H9 (cell line): ENCODE results near the gene AK5. TPM values are rescaled to one million over a fixed set of nuclear protein-coding genes. Genes with fewer than 3 reads are reported as not detected.

ENCODE experiments used
- DNase-seq: peaks from one replicate; pipeline ENCODE4 v3.0.0-alpha.2; 2017
- H2AFZ ChIP-seq: one replicate; pipeline ENCODE4 v1.6.1; 2013; ENCODE audit warnings: mild to moderate bottlenecking, low read length, control low read depth, moderate library complexity
- H2AK5ac ChIP-seq: 2 replicates; pipeline ENCODE4 v1.6.1; 2013; ENCODE audit warnings: low read length, control low read depth, mixed read lengths; ENCODE audit not compliant: insufficient read length
- H2BK120ac ChIP-seq: one replicate; pipeline ENCODE4 v1.6.1; 2013; ENCODE audit warnings: low read depth, mild to moderate bottlenecking, low read length, control low read depth, inconsistent platforms; ENCODE audit not compliant: poor library complexity, severe bottlenecking
- H2BK12ac ChIP-seq: 2 replicates; pipeline ENCODE4 v1.6.1; 2013; ENCODE audit warnings: low read length, control low read depth, mixed read lengths, low read depth; ENCODE audit not compliant: insufficient read length
- H2BK15ac ChIP-seq: 2 replicates; pipeline ENCODE4 v1.6.1; 2013; ENCODE audit warnings: low read depth, low read length, control low read depth
- H2BK20ac ChIP-seq: one replicate; pipeline ENCODE4 v1.6.1; 2013; ENCODE audit warnings: low read depth, mild to moderate bottlenecking, low read length, control low read depth, inconsistent platforms; ENCODE audit not compliant: poor library complexity, severe bottlenecking
- H2BK5ac ChIP-seq: 2 replicates; pipeline ENCODE4 v1.6.1; 2013; ENCODE audit warnings: low read length, control low read depth, mixed read lengths; ENCODE audit not compliant: insufficient read length
- H3K14ac ChIP-seq: 2 replicates; pipeline ENCODE4 v1.6.1; 2013; ENCODE audit warnings: low read length, control low read depth; ENCODE audit not compliant: insufficient read depth
- H3K18ac ChIP-seq: 2 replicates; pipeline ENCODE4 v1.6.1; 2013; ENCODE audit warnings: low read depth, mild to moderate bottlenecking, mixed read lengths, low read length, control low read depth; ENCODE audit not compliant: insufficient read length
- H3K23ac ChIP-seq: 2 replicates; pipeline ENCODE4 v1.6.1; 2013; ENCODE audit warnings: low read length, control low read depth, mixed read lengths, low read depth; ENCODE audit not compliant: insufficient read length
- H3K23me2 ChIP-seq: 2 replicates; pipeline ENCODE4 v1.6.1; 2013; ENCODE audit warnings: low read depth, mild to moderate bottlenecking, mixed read lengths, low read length, control low read depth; ENCODE audit not compliant: insufficient read length, poor library complexity, severe bottlenecking
- H3K27ac ChIP-seq: 2 replicates; pipeline ENCODE4 v1.5.1; 2013; ENCODE audit warnings: low read length, control low read depth, mixed read lengths, low read depth; ENCODE audit not compliant: insufficient read length
- H3K27me3 ChIP-seq: 2 replicates; pipeline ENCODE4 v1.6.1; 2013; ENCODE audit warnings: low read length, control low read depth, inconsistent platforms; ENCODE audit not compliant: insufficient read depth
- H3K4ac ChIP-seq: 2 replicates; pipeline ENCODE4 v1.6.1; 2013; ENCODE audit warnings: low read depth, mild to moderate bottlenecking, control low read depth, inconsistent platforms, low read length, moderate library complexity
- H3K4me1 ChIP-seq: 2 replicates; pipeline ENCODE4 v1.6.1; 2013; ENCODE audit warnings: low read length, control low read depth, inconsistent platforms; ENCODE audit not compliant: insufficient read depth
- H3K4me2 ChIP-seq: 2 replicates; pipeline ENCODE4 v1.6.1; 2013; ENCODE audit warnings: low read length, control low read depth, mixed read lengths; ENCODE audit not compliant: insufficient read length, insufficient read depth
- H3K56ac ChIP-seq: 2 replicates; pipeline ENCODE4 v1.6.1; 2013; ENCODE audit warnings: low read depth, mild to moderate bottlenecking, mixed read lengths, low read length, control low read depth; ENCODE audit not compliant: insufficient read length
- H3K79me1 ChIP-seq: 2 replicates; pipeline ENCODE4 v1.6.1; 2013; ENCODE audit warnings: low read depth, mild to moderate bottlenecking, moderate library complexity, low read length, control low read depth, inconsistent platforms; ENCODE audit not compliant: insufficient read depth, poor library complexity, severe bottlenecking
- H3K79me2 ChIP-seq: 2 replicates; pipeline ENCODE4 v1.6.1; 2013; ENCODE audit warnings: low read length, control low read depth, inconsistent platforms; ENCODE audit not compliant: insufficient read depth
- H3K9ac ChIP-seq: 2 replicates; pipeline ENCODE4 v1.6.1; 2013; ENCODE audit warnings: low read length, control low read depth, mixed read lengths; ENCODE audit not compliant: insufficient read length; ENCODE audit errors: extremely low read depth
- H3K9me3 ChIP-seq: one replicate; pipeline ENCODE4 v1.6.1; 2013; ENCODE audit warnings: low read depth, low read length, inconsistent platforms; ENCODE audit not compliant: control insufficient read depth
- H3T11ph ChIP-seq: one replicate; pipeline ENCODE4 v1.6.1; 2013; ENCODE audit warnings: mild to moderate bottlenecking, low read length, control low read depth, inconsistent platforms
- H4K20me1 ChIP-seq: one replicate; pipeline ENCODE4 v1.6.1; 2013; ENCODE audit not compliant: control insufficient read depth, insufficient read length, insufficient read depth
- H4K5ac ChIP-seq: 2 replicates; pipeline ENCODE4 v1.6.1; 2013; ENCODE audit warnings: low read depth, mild to moderate bottlenecking, mixed read lengths, low read length, control low read depth; ENCODE audit not compliant: insufficient read length
- H4K8ac ChIP-seq: replicated peaks from 2 replicates; pipeline ENCODE4 v1.6.1; 2013; ENCODE audit warnings: low read length, control low read depth, mixed read lengths, low read depth; ENCODE audit not compliant: insufficient read length
- H4K91ac ChIP-seq: 2 replicates; pipeline ENCODE4 v1.6.1; 2013; ENCODE audit warnings: low read depth, mild to moderate bottlenecking, moderate library complexity, mixed read lengths, low read length, control low read depth; ENCODE audit not compliant: insufficient read length
- H3K27ac Mint-ChIP-seq, 3 experiments: 2 replicates in 2 of 3; 3 replicates in 1 of 3; pipeline ENCODE4 v1.8.0; 2020 to 2021; ENCODE audit warnings: mixed read lengths in 3 of 3, mild to moderate bottlenecking in 1 of 3, moderate library complexity in 1 of 3
- H3K27me3 Mint-ChIP-seq: 2 replicates; pipeline ENCODE4 v1.8.0; 2021; ENCODE audit warnings: low read depth, mild to moderate bottlenecking, moderate library complexity, mixed read lengths
- H3K36me3 Mint-ChIP-seq, 3 experiments: 2 replicates in 2 of 3; 3 replicates in 1 of 3; pipeline ENCODE4 v1.8.0; 2020 to 2021; ENCODE audit warnings: low read depth in 3 of 3, mixed read lengths in 3 of 3; ENCODE audit not compliant: insufficient read depth in 1 of 3
- H3K4me1 Mint-ChIP-seq, 2 experiments: 2 replicates each; pipeline ENCODE4 v1.8.0; 2020; ENCODE audit warnings: mixed read lengths in 2 of 2
- H3K4me3 Mint-ChIP-seq, 2 experiments: 2 replicates in 1 of 2; 3 replicates in 1 of 2; pipeline ENCODE4 v1.8.0; 2020 to 2021; ENCODE audit warnings: mild to moderate bottlenecking in 2 of 2, mixed read lengths in 2 of 2, moderate library complexity in 1 of 2
- H3K9me3 Mint-ChIP-seq, 2 experiments: 2 replicates in 1 of 2; 3 replicates in 1 of 2; pipeline ENCODE4 v1.8.0; 2020; ENCODE audit warnings: mild to moderate bottlenecking in 2 of 2, mixed read lengths in 2 of 2, moderate library complexity in 1 of 2
- CTCF ChIP-seq: fragments of 200-600 bp; sonication (generic); conservative IDR thresholded peaks from 3 replicates; pipeline ENCODE4 v1.8.0; 2021; ENCODE audit warnings: antibody characterized with exemption, mild to moderate bottlenecking
- WGBS: extraction: QIAGEN DNeasy Blood & Tissue Kit; methylation state at CpG from one replicate; pipeline ENCODE4 v1.1.7; 2013; ENCODE audit warnings: missing lambda C conversion rate, low lambda C conversion rate, mixed read lengths; ENCODE audit not compliant: insufficient read length; ENCODE audit errors: extremely low coverage; 5-methylcytosine and 5-hydroxymethylcytosine counted together
- total RNA-seq: library from RNA; stranded (reverse); gene quantifications from 2 replicates; pipeline ENCODE4 v1.2.1, GENCODE V29; 2021

The AK5 gene
- total RNA-seq, 1 experiment from 2014 or later: 2.5 TPM

- H3K27ac ChIP-seq: no peak overlapping the region
- H4K5ac ChIP-seq: no peak overlapping the region
- no peaks in the 10 kb centered on the region; the same call in 1 of the 2 replicates for H3K79me2 ChIP-seq
- no peaks in the 10 kb centered on the region for H3K4me1 ChIP-seq
- no peak overlapping the region for H2BK20ac ChIP-seq
- H3K4me1 Mint-ChIP-seq: no peaks in the 10 kb centered on the region
- no peak for TF ChIP-seq CTCF
- no peak overlapping the region for H2BK120ac ChIP-seq
- no peak overlapping the region for H2AFZ ChIP-seq
- no peaks in the 10 kb centered on the region for H3K23me2 ChIP-seq
- no peak overlapping the region for H3K14ac ChIP-seq
- H3K27me3 ChIP-seq: no peaks in the 10 kb centered on the region
- DNase-seq: no peak
- H2BK15ac ChIP-seq: no peak overlapping the region
- H3K4me2 ChIP-seq: no peak overlapping the region
- no peak overlapping the region for H4K91ac ChIP-seq
- no peaks in the 10 kb centered on the region for H3K9me3 ChIP-seq
- no CpG with 5 or more reads among the region's 2 CpGs for WGBS
- no peak overlapping the region for H4K8ac ChIP-seq
- no peak overlapping the region for H3K23ac ChIP-seq
- no peak overlapping the region for H2BK12ac ChIP-seq
- no peak overlapping the region for H3K56ac ChIP-seq
- H2BK5ac ChIP-seq: no peak overlapping the region
- no peak overlapping the region for H3K18ac ChIP-seq
- H3K27ac Mint-ChIP-seq: no peak overlapping the region
- H3K4me3 Mint-ChIP-seq: no peak overlapping the region
- no peak overlapping the region for H3T11ph ChIP-seq
- H3K36me3 Mint-ChIP-seq: peaks cover 1 to 23% (median 19%) of the 10 kb centered on the region in 3 experiments; a peak in 5 of 7 replicates
- H3K4ac ChIP-seq: no peak overlapping the region
- H3K9ac ChIP-seq: no peak overlapping the region
- H3K9me3 Mint-ChIP-seq: no peaks in the 10 kb centered on the region
- H3K27me3 Mint-ChIP-seq: no peaks in the 10 kb centered on the region
- H3K79me1 ChIP-seq: no peaks in the 10 kb centered on the region
- no peak overlapping the region for H2AK5ac ChIP-seq
- H4K20me1 ChIP-seq: no peaks in the 10 kb centered on the region
Observed at GRCh38 chr1:77584884-77585283, 303.1 kb downstream of the AK5 start.
